OCI-LY7 (cell line): ENCODE measurements around the gene ANKRD13C.

Experiments used
- CTCF ChIP-seq: fragments of 200-600 bp; sonication (generic); conservative IDR thresholded peaks from 2 replicates; pipeline ENCODE4 v1.5.1; 2014; ENCODE audit warnings: mild to moderate bottlenecking, antibody characterized with exemption, low read length, moderate library complexity, mixed read lengths
- EZH2phosphoT487 ChIP-seq: fragments of 200-600 bp; sonication (generic); IDR thresholded peaks from 2 replicates; pipeline ENCODE4 v1.6.1; 2018; ENCODE audit warnings: low read depth, borderline replicate concordance, mild to moderate bottlenecking, mixed run types, antibody characterized with exemption, low read length, moderate library complexity, mixed read lengths

DNA sequence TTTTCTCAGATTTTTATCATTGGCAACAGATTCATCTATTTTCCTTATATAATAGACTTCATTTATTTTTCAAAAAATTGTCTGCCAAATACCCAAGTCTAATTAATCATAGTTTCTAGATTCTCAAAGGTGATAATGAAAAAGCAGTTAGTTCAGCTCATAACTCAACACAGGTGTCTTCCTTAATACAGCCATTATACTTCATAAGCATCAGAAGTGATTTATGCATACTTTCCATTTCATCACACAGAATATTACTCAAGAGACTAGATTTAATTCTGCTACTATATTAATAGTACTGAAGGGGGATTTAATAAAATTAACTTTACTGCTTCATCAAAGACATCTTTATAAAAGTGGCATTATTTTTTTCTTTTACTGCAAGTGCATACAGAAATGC lies 114.6 kb downstream of the ANKRD13C start:
- no peak for TF ChIP-seq CTCF
- no peak for TF ChIP-seq EZH2phosphoT487
